ENCODE results near the gene CACNB2.

DNA sequence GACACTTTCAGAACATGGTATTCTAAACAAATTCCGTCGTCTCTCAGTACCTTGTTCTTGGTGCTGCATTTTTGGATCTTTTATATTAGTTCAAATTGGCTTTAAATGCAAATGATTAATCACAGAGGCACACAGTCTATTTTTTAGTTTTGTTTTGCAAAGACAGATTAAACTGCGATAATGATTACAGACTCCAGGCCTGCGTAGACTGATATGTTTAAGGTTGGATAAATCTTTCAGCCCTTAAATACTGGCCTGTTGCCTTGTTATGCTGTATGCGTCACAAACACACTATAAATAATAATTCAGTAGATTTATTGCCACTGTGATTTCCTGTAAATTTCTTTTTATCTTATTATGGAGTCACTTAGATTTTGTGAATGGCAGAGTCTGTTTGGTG, 19.3 kb downstream of the CACNB2 start:
- no peak for TF ChIP-seq POLR2A (IDR thresholded peaks at IDR 0.05; ENCODE audit: low read length)
- TF ChIP-seq GATA1 (IDR thresholded peaks at IDR 0.05; ENCODE audit: low read depth, low read length): no peak
